OCI-LY7 (cell line): Measurements from ENCODE around the gene NPFF. TPM values are rescaled to one million over a fixed set of nuclear protein-coding genes. Genes with fewer than 3 reads are reported as not detected.

Experiments
- BruUV-seq: library from RNA; stranded (reverse); fragments of 400-500 nt; replicated peaks from 2 replicates; lab custom pipeline; 2021; lab: Mats Ljungman, UMichigan
- CTCF ChIA-PET: fragments of 300-600 bp; sonication (Branson Sonifier 250); formaldehyde crosslinking; loops from one replicate; lab custom pipeline; 2022; ENCODE audit warnings: antibody characterized with exemption; ENCODE audit not compliant: unreplicated experiment; lab: Charles Lee
- POLR2A ChIA-PET: fragments of 300-600 bp; sonication (Branson Sonifier 250); formaldehyde crosslinking; loops from one replicate; lab custom pipeline; 2022; ENCODE audit warnings: antibody characterized with exemption; lab: Charles Lee
- DNase-seq: peaks from one replicate; pipeline ENCODE4 v3.0.0-alpha.2; 2015; ENCODE audit warnings: low spot score
- H2AFZ ChIP-seq: fragments of 200-600 bp; sonication (generic), shearing (Covaris generic); 2 replicates; pipeline ENCODE4 v1.6.1; 2014; ENCODE audit warnings: mild to moderate bottlenecking, antibody characterized with exemption, low read length, moderate library complexity
- H3K27ac ChIP-seq: fragments of 200-600 bp; sonication (generic); 2 replicates; pipeline ENCODE4 v1.5.1; 2014; ENCODE audit warnings: mixed run types, low read depth, mild to moderate bottlenecking, moderate library complexity, low read length, inconsistent platforms; ENCODE audit not compliant: poor library complexity, severe bottlenecking
- H3K36me3 ChIP-seq: fragments of 200-600 bp; sonication (generic); 2 replicates; pipeline ENCODE4 v1.6.1; 2014; ENCODE audit warnings: mild to moderate bottlenecking, antibody characterized with exemption, low read length, moderate library complexity, mixed read lengths; ENCODE audit not compliant: insufficient read depth
- H3K4me1 ChIP-seq: fragments of 200-600 bp; sonication (generic); 2 replicates; pipeline ENCODE4 v1.5.1; 2014; ENCODE audit warnings: mild to moderate bottlenecking, low read length; ENCODE audit not compliant: insufficient read depth, poor library complexity, severe bottlenecking
- H3K4me2 ChIP-seq: fragments of 200-600 bp; sonication (generic); 2 replicates; pipeline ENCODE4 v1.6.1; 2014; ENCODE audit warnings: mild to moderate bottlenecking, low read length
- H3K4me3 ChIP-seq: fragments of 200-600 bp; sonication (generic); 2 replicates; pipeline ENCODE4 v1.5.1; 2014; ENCODE audit warnings: mild to moderate bottlenecking, low read depth, low read length; ENCODE audit not compliant: poor library complexity, severe bottlenecking
- H3K79me2 ChIP-seq: fragments of 200-600 bp; sonication (generic); 2 replicates; pipeline ENCODE4 v1.6.1; 2016; ENCODE audit warnings: low read depth, mild to moderate bottlenecking, low read length, moderate library complexity, mixed read lengths; ENCODE audit not compliant: insufficient read depth
- H3K9me2 ChIP-seq: fragments of 200-600 bp; sonication (generic); 2 replicates; pipeline ENCODE4 v1.6.1; 2016; ENCODE audit warnings: mild to moderate bottlenecking, low read length, mixed read lengths; ENCODE audit not compliant: insufficient read depth
- H3K9me3 ChIP-seq: fragments of 200-600 bp; sonication (generic); 2 replicates; pipeline ENCODE4 v1.6.1; 2014; ENCODE audit warnings: mild to moderate bottlenecking, mixed run types, low read length, mixed read lengths
- H4K20me1 ChIP-seq: fragments of 200-600 bp; sonication (generic); 2 replicates; pipeline ENCODE4 v1.6.1; 2014; ENCODE audit warnings: mild to moderate bottlenecking, antibody characterized with exemption, low read length, moderate library complexity, mixed read lengths; ENCODE audit not compliant: insufficient read depth
- CTCF ChIP-seq: fragments of 200-600 bp; sonication (generic); conservative IDR thresholded peaks from 2 replicates; pipeline ENCODE4 v1.5.1; 2014; ENCODE audit warnings: mild to moderate bottlenecking, antibody characterized with exemption, low read length, moderate library complexity, mixed read lengths
- EZH2phosphoT487 ChIP-seq: fragments of 200-600 bp; sonication (generic); IDR thresholded peaks from 2 replicates; pipeline ENCODE4 v1.6.1; 2018; ENCODE audit warnings: low read depth, borderline replicate concordance, mild to moderate bottlenecking, mixed run types, antibody characterized with exemption, low read length, moderate library complexity, mixed read lengths
- intact Hi-C: fragments of 100-400 bp; cut with micrococcal nuclease; formaldehyde crosslinking; loops from one replicate; pipeline ENCODE4 v1.10.0; 2022; ENCODE audit not compliant: unreplicated experiment
- total RNA-seq, 2 experiments: library from RNA; depleted of rRNA in 1 of 2; stranded (reverse); fragments of >200 nt in 1 of 2; shearing (Covaris generic) in 1 of 2; gene quantifications; 2 replicates each; pipeline ENCODE4 v1.2.3, GENCODE V29; 2014 to 2022

The NPFF gene
- total RNA-seq, 2 experiments from 2014 or later, result not detected

- ChIA-PET CTCF (no interaction called here), POLR2A (no interaction called here)
- Histone ChIP-seq H3K79me2 (peaks cover 51% of the 10 kb centered on the region; the same call in 1 of the 2 replicates), H3K27ac (no peak overlapping the region), H3K36me3 (peaks cover 99% of the 10 kb centered on the region), H2AFZ (no peak overlapping the region), H3K9me3 (no peaks in the 10 kb centered on the region), H3K4me2 (no peak overlapping the region), H3K4me1 (peaks cover 24% of the 10 kb centered on the region), H3K4me3 (no peak overlapping the region), H4K20me1 (peaks cover 41% of the 10 kb centered on the region), H3K9me2 (no peaks in the 10 kb centered on the region)
- DNase-seq, result no peak
- no peak for TF ChIP-seq EZH2phosphoT487
- no TSS peak for BruUV-seq
- intact Hi-C loops, result no loop called here
These were observed 40.6 kb downstream of the NPFF start for GRCh38 chr12:53466640-53467039.

GRCh38 chr12:53465679-53466078, 41.6 kb downstream of the NPFF start:
- Histone ChIP-seq H3K4me2 (no peak overlapping the region), H3K4me1 (peaks cover 24% of the 10 kb centered on the region), H3K9me3 (no peaks in the 10 kb centered on the region), H3K27ac (no peak overlapping the region), H4K20me1 (peaks cover 49% of the 10 kb centered on the region), H3K9me2 (no peaks in the 10 kb centered on the region), H2AFZ (no peak overlapping the region), H3K36me3 (peaks cover 100% of the 10 kb centered on the region), H3K4me3 (no peak overlapping the region), H3K79me2 (peaks cover 57% of the 10 kb centered on the region; the same call in 1 of the 2 replicates)
- no TSS peak for BruUV-seq
- POLR2A ChIA-PET, result interaction anchor here (0.6 to 1.3 kb wide), 5 partner anchors 10 to 35 kb away, joined by 3 to 5 read pairs (median 3); partner anchors contain the start of gene TARBP2
- TF ChIP-seq CTCF (0 out of 2 replicates have a peak, but pooled peaks have one; percentile 24), EZH2phosphoT487 (no peak)
- intact Hi-C loops, result no loop called here
- CTCF ChIA-PET, result interaction anchor here (0.5 to 1.1 kb wide), 2 partner anchors 10 to 411 kb away, joined by 4 to 5 read pairs; no protein-coding TSS in a partner anchor
- no peak for DNase-seq

GRCh38 chr12:53464685-53465418, 42.4 kb downstream of the NPFF start:
- no peak for DNase-seq
- H3K4me1 ChIP-seq, result peaks cover 16% of the 10 kb centered on the region
- H3K27ac ChIP-seq, result no peak overlapping the region
- H4K20me1 ChIP-seq, result peaks cover 55% of the 10 kb centered on the region
- intact Hi-C loops, result no loop called here
- no peak overlapping the region for H2AFZ ChIP-seq
- no peak overlapping the region for H3K4me3 ChIP-seq
- BruUV-seq, result no TSS peak
- H3K79me2 ChIP-seq, result peaks cover 62% of the 10 kb centered on the region
- H3K9me3 ChIP-seq, result no peaks in the 10 kb centered on the region
- H3K4me2 ChIP-seq, result no peak overlapping the region
- no peak for TF ChIP-seq CTCF
- no peak for TF ChIP-seq EZH2phosphoT487
- CTCF ChIA-PET, result interaction anchor here (0.5 to 1.1 kb wide), 2 partner anchors 10 to 411 kb away, joined by 4 to 5 read pairs; no protein-coding TSS in a partner anchor
- H3K9me2 ChIP-seq, result no peaks in the 10 kb centered on the region
- H3K36me3 ChIP-seq, result peaks cover 100% of the 10 kb centered on the region
- POLR2A ChIA-PET, result interaction anchor here (0.6 to 1.3 kb wide), 4 partner anchors 11 to 51 kb away, joined by 3 to 4 read pairs (median 3); partner anchors contain the start of gene TARBP2
